Skeletal muscle satellite cell (primary cell): Measurements from ENCODE around the gene HAVCR2.
"Not testable (repeated sequence)": the region's sequence is repeated elsewhere in the genome, so short reads cannot be mapped to it uniquely, and the experiment has no call there.

Source experiments
- H3K27me3 ChIP-seq: 2 replicates; pipeline ENCODE4 v1.7.0; 2013; ENCODE audit warnings: low read length; ENCODE audit not compliant: control insufficient read depth, insufficient read depth
- H3K36me3 ChIP-seq: 2 replicates; pipeline ENCODE4 v1.7.0; 2013; ENCODE audit warnings: mild to moderate bottlenecking, control low read depth, low read length; ENCODE audit not compliant: insufficient read depth
- H3K4me1 ChIP-seq: 2 replicates; pipeline ENCODE4 v1.7.0; 2013; ENCODE audit warnings: low read length; ENCODE audit not compliant: control insufficient read depth, insufficient read depth
- H3K4me2 ChIP-seq: 2 replicates; pipeline ENCODE4 v1.7.0; 2013; ENCODE audit warnings: mild to moderate bottlenecking, low read length
- H3K4me3 ChIP-seq: 2 replicates; pipeline ENCODE4 v1.7.0; 2013; ENCODE audit warnings: low read length
- H3K9ac ChIP-seq: 2 replicates; pipeline ENCODE4 v1.7.0; 2013; ENCODE audit warnings: mild to moderate bottlenecking, low read depth, low read length, moderate library complexity
- H3K9me3 ChIP-seq: replicated peaks from 2 replicates; pipeline ENCODE4 v1.7.0; 2013; ENCODE audit warnings: mild to moderate bottlenecking, control low read depth, low read length

Gene HAVCR2

GRCh38 chr5:157059093-157059539 is 49.7 kb downstream of the HAVCR2 start, which contains the start of gene HAVCR1:
HAVCR1 (minus strand) TSS chr5:157059116; CDS start chr5:157057943, 1,173 bp downstream.
- Histone ChIP-seq H3K9me3 (no peaks in the 10 kb centered on the region), H3K4me2 (no peak within 1 kb of the TSS), H3K36me3 (no peaks in the 10 kb centered on the region), H3K27me3 (no peaks in the 10 kb centered on the region), H3K9ac (no peak within 1 kb of the TSS), H3K4me3 (no peak within 1 kb of the TSS), H3K4me1 (no peaks in the 10 kb centered on the region)

GRCh38 chr5:157057459-157058370 is 51.1 kb downstream of the HAVCR2 start:
- H3K4me2 ChIP-seq: no peak overlapping the region
- H3K9ac ChIP-seq: no peak overlapping the region
- H3K4me3 ChIP-seq: no peak overlapping the region
- no peaks in the 10 kb centered on the region for H3K27me3 ChIP-seq
- H3K4me1 ChIP-seq: no peaks in the 10 kb centered on the region
- H3K36me3 ChIP-seq: no peaks in the 10 kb centered on the region
- no peaks in the 10 kb centered on the region for H3K9me3 ChIP-seq

- not testable (repeated sequence) for H3K4me2 ChIP-seq, H3K27me3 ChIP-seq, H3K9ac ChIP-seq, H3K9me3 ChIP-seq, H3K4me1 ChIP-seq, H3K4me3 ChIP-seq, H3K36me3 ChIP-seq
These were observed 52.0 kb downstream of the HAVCR2 start for GRCh38 chr5:157056848-157057247.

- Histone ChIP-seq H3K9ac (no peak overlapping the region), H3K36me3 (no peaks in the 10 kb centered on the region), H3K4me1 (no peaks in the 10 kb centered on the region), H3K9me3 (no peaks in the 10 kb centered on the region), H3K4me2 (no peak overlapping the region), H3K4me3 (no peak overlapping the region), H3K27me3 (no peaks in the 10 kb centered on the region)
These were observed 57.1 kb downstream of the HAVCR2 start for GRCh38 chr5:157051604-157052245.

- Histone ChIP-seq H3K36me3 (no peaks in the 10 kb centered on the region), H3K4me2 (no peak overlapping the region), H3K9ac (no peak overlapping the region), H3K4me1 (no peaks in the 10 kb centered on the region), H3K27me3 (no peaks in the 10 kb centered on the region), H3K9me3 (no peaks in the 10 kb centered on the region), H3K4me3 (no peak overlapping the region)
These were observed 58.8 kb downstream of the HAVCR2 start for GRCh38 chr5:157050050-157050449.

GRCh38 chr5:157049605-157050004 is 59.2 kb downstream of the HAVCR2 start:
- Histone ChIP-seq H3K9me3 (no peaks in the 10 kb centered on the region), H3K4me1 (no peaks in the 10 kb centered on the region), H3K9ac (no peak overlapping the region), H3K36me3 (no peaks in the 10 kb centered on the region), H3K4me2 (no peak overlapping the region), H3K27me3 (no peaks in the 10 kb centered on the region), H3K4me3 (no peak overlapping the region)

GRCh38 chr5:157047898-157048297 is 60.9 kb downstream of the HAVCR2 start:
- no peaks in the 10 kb centered on the region for H3K27me3 ChIP-seq
- no peaks in the 10 kb centered on the region for H3K9me3 ChIP-seq
- no peak overlapping the region for H3K4me2 ChIP-seq
- no peak overlapping the region for H3K4me3 ChIP-seq
- no peaks in the 10 kb centered on the region for H3K4me1 ChIP-seq
- H3K9ac ChIP-seq: no peak overlapping the region
- H3K36me3 ChIP-seq: no peaks in the 10 kb centered on the region

GRCh38 chr5:157047016-157047415 is 61.8 kb downstream of the HAVCR2 start:
- H3K4me1 ChIP-seq, H3K9me3 ChIP-seq: not testable (repeated sequence)

GRCh38 chr5:157046041-157046440 is 62.8 kb downstream of the HAVCR2 start:
- Histone ChIP-seq H3K4me3 (no peak overlapping the region), H3K4me2 (no peak overlapping the region), H3K36me3 (no peaks in the 10 kb centered on the region), H3K9ac (no peak overlapping the region), H3K27me3 (no peaks in the 10 kb centered on the region), H3K4me1 (no peaks in the 10 kb centered on the region), H3K9me3 (no peaks in the 10 kb centered on the region)

More at GRCh38 chr5:157047016-157047415, 61.8 kb downstream of the HAVCR2 start:
- H3K4me3 ChIP-seq, H3K9ac ChIP-seq, H3K36me3 ChIP-seq, H3K4me2 ChIP-seq, H3K27me3 ChIP-seq: not testable (repeated sequence)

GRCh38 chr5:157045601-157046000 is 63.2 kb downstream of the HAVCR2 start:
- no peaks in the 10 kb centered on the region for H3K27me3 ChIP-seq
- no peaks in the 10 kb centered on the region for H3K4me1 ChIP-seq
- no peak overlapping the region for H3K4me2 ChIP-seq
- H3K9me3 ChIP-seq: no peaks in the 10 kb centered on the region
- no peak overlapping the region for H3K4me3 ChIP-seq
- H3K36me3 ChIP-seq: no peaks in the 10 kb centered on the region
- no peak overlapping the region for H3K9ac ChIP-seq

- no peaks in the 10 kb centered on the region for H3K27me3 ChIP-seq
- no peak overlapping the region for H3K4me2 ChIP-seq
- H3K4me1 ChIP-seq: no peaks in the 10 kb centered on the region
- H3K9me3 ChIP-seq: no peaks in the 10 kb centered on the region
- no peaks in the 10 kb centered on the region for H3K36me3 ChIP-seq
- H3K4me3 ChIP-seq: no peak overlapping the region
- H3K9ac ChIP-seq: no peak overlapping the region
These were observed 70.2 kb downstream of the HAVCR2 start for GRCh38 chr5:157038568-157039187.
